Measurements from ENCODE around the gene HOGA1. TPM values are rescaled to one million over a fixed set of nuclear protein-coding genes. Genes with fewer than 3 reads are reported as not detected.

The HOGA1 gene
- total RNA-seq, 8 experiments from 2014 or later, result 0.27 to 11.5 (median 1.7) TPM

Other genes with a start within 250 kb of the HOGA1 start
- 10 to 100 TPM in 6 of 8 experiments, 1 to 10 TPM in 2; 6.4 to 14.9 (median 12.7) TPM for gene FRAT2, start 249.7 kb upstream of the HOGA1 start, total RNA-seq
- gene RRP12, start 183.0 kb upstream of the HOGA1 start, total RNA-seq, result 10 to 100 TPM; 20.8 to 65.6 (median 40.2) TPM
- gene PGAM1, start 158.2 kb upstream of the HOGA1 start, total RNA-seq, result 100 to 1,000 TPM; 242 to 525 (median 430) TPM
- gene EXOSC1, start 138.4 kb upstream of the HOGA1 start, total RNA-seq, result 10 to 100 TPM; 42.1 to 76.2 (median 56.9) TPM
- 10 to 100 TPM; 11.8 to 48.3 (median 25.7) TPM for gene ZDHHC16, start 138.2 kb upstream of the HOGA1 start, total RNA-seq
- 10 to 100 TPM; 42.8 to 77.5 (median 56.4) TPM for gene MMS19, start 86.0 kb upstream of the HOGA1 start, total RNA-seq
- 10 to 100 TPM in 3 of 8 experiments, 1 to 10 TPM in 5; 2.9 to 16.7 (median 6.9) TPM for gene UBTD1, start 85.5 kb upstream of the HOGA1 start, total RNA-seq
- under 1 TPM in 1 of 8 experiments, not detected in 7; 0.21 TPM for gene ANKRD2, start 11.6 kb upstream of the HOGA1 start, total RNA-seq
- gene C10orf62, start 5.3 kb downstream of the HOGA1 start, total RNA-seq, result 1 to 10 TPM in 1 of 8 experiments, under 1 TPM in 4, not detected in 3; 0.17 to 2.6 (median 0.31) TPM
- 10 to 100 TPM in 5 of 8 experiments, 1 to 10 TPM in 3; 5.1 to 54.0 (median 27.5) TPM for gene MORN4, start 49.1 kb downstream of the HOGA1 start, total RNA-seq
- gene PI4K2A, start 56.3 kb downstream of the HOGA1 start, total RNA-seq, result 10 to 100 TPM; 10.1 to 46.8 (median 18.4) TPM
- gene AVPI1, start 102.9 kb downstream of the HOGA1 start, total RNA-seq, result 10 to 100 TPM in 3 of 8 experiments, 1 to 10 TPM in 5; 2.1 to 23.9 (median 7.1) TPM
- gene MARVELD1, start 129.3 kb downstream of the HOGA1 start, total RNA-seq, result 10 to 100 TPM in 4 of 8 experiments, 1 to 10 TPM in 4; 2.0 to 37.7 (median 8.2) TPM
- gene ZFYVE27, start 152.7 kb downstream of the HOGA1 start, total RNA-seq, result 10 to 100 TPM; 21.7 to 45.9 (median 31.1) TPM
- under 1 TPM in 7 of 8 experiments, not detected in 1; 0.17 to 0.98 (median 0.60) TPM for gene SFRP5, start 187.6 kb downstream of the HOGA1 start, total RNA-seq